Transverse colon (tissue), 4 donors: ENCODE measurements around the gene FOXL1. TPM values are rescaled to one million over a fixed set of nuclear protein-coding genes. Genes with fewer than 3 reads are reported as not detected.
A peak's percentile ranks its signal among the peaks of the same experiment; 100 is the strongest.

Source experiments
- DNase-seq: peaks from one replicate; pipeline ENCODE4 v3.0.0-alpha.2; 2019
- H3K27ac ChIP-seq, 4 donors: fragments of 200-600 bp; sonication (generic); 2 replicates each; pipeline ENCODE4 v1.5.1; 2016 to 2018; ENCODE audit warnings: inconsistent platforms in 4 of 4
- H3K27me3 ChIP-seq: fragments of 200-600 bp; sonication (generic); 2 replicates; pipeline ENCODE4 v1.5.1; 2017; ENCODE audit warnings: inconsistent platforms
- H3K36me3 ChIP-seq, 4 donors: fragments of 200-600 bp; sonication (generic); 2 replicates each; pipeline ENCODE4 v1.5.1; 2017 to 2019; ENCODE audit warnings: inconsistent platforms in 4 of 4
- H3K4me1 ChIP-seq, 4 donors: fragments of 200-600 bp; sonication (generic); 2 replicates each; pipeline ENCODE4 v1.5.1; 2017 to 2020; ENCODE audit warnings: inconsistent platforms in 4 of 4
- H3K4me3 ChIP-seq, 4 donors: fragments of 200-600 bp; sonication (generic); 1 replicate in 1 of 4; 2 replicates in 3 of 4; pipeline versions ENCODE4 v1.5.1 to v1.6.1; 2017 to 2019; ENCODE audit warnings: inconsistent platforms in 4 of 4
- H3K9me3 ChIP-seq, 2 donors: fragments of 200-600 bp; sonication (generic); 2 replicates each; pipeline ENCODE4 v1.5.1; 2017 to 2019; ENCODE audit warnings: inconsistent platforms in 2 of 2
- EP300 ChIP-seq: sonication (generic); formaldehyde crosslinking; IDR thresholded peaks from one replicate; pipeline ENCODE4 v1.6.1; 2017; ENCODE audit warnings: antibody characterized with exemption, low read depth
- POLR2A ChIP-seq: fragments of 450-650 bp; IDR thresholded peaks from one replicate; pipeline ENCODE4 v1.6.1; 2016; ENCODE audit warnings: antibody characterized with exemption, mild to moderate bottlenecking, moderate library complexity
- POLR2AphosphoS5 ChIP-seq, 3 donors: sonication (generic); formaldehyde crosslinking; IDR thresholded peaks; one replicate each; pipeline ENCODE4 v1.6.1; 2016; ENCODE audit warnings: antibody characterized with exemption in 3 of 3
- WGBS, 2 donors: methylation state at CpG; one replicate each; pipeline ENCODE4 v1.1.5; 2018; ENCODE audit warnings: low coverage in 1 of 2; 5-methylcytosine and 5-hydroxymethylcytosine counted together
- in situ Hi-C, 4 donors: fragments of 200-750 bp; cut with MboI; loops; one replicate each; pipeline versions ENCODE4 v1.15.0 to v1.15.1; 2017; ENCODE audit warnings: low sequenced_read_pairs in 3 of 4, low pct_ligation_motif_present in 1 of 4, low pct_unique_long_range_greater_than_20kb in 1 of 4
- intact Hi-C: fragments of 100-400 bp; cut with DNase I; formaldehyde crosslinking; loops from one replicate; pipeline ENCODE4 v1.15.1; 2023; ENCODE audit warnings: low total_unique reads
- total RNA-seq, 4 donors: library from RNA; depleted of rRNA; stranded (reverse); fragments of >200 nt; gene quantifications; one replicate each; pipeline ENCODE4 v1.1.0, GENCODE V29; 2016
- TF ChIP-seq, protein P1 (sequence below), 5 experiments: fragments of 200-600 bp in 3 of 5; fragments of 450-650 bp in 2 of 5; sonication (generic) in 3 of 5; IDR thresholded peaks; 1 replicate in 2 of 5; 2 replicates in 3 of 5; pipeline ENCODE4 v1.5.1; 2016 to 2017; ENCODE audit warnings: antibody characterized with exemption in 5 of 5, inconsistent platforms in 3 of 5, mild to moderate bottlenecking in 2 of 5, moderate library complexity in 1 of 5

Gene FOXL1
- 1 to 10 TPM in 3 of 4 donors, under 1 TPM in 1; 0.75 to 2.1 (median 1.3) TPM for total RNA-seq

DNA sequence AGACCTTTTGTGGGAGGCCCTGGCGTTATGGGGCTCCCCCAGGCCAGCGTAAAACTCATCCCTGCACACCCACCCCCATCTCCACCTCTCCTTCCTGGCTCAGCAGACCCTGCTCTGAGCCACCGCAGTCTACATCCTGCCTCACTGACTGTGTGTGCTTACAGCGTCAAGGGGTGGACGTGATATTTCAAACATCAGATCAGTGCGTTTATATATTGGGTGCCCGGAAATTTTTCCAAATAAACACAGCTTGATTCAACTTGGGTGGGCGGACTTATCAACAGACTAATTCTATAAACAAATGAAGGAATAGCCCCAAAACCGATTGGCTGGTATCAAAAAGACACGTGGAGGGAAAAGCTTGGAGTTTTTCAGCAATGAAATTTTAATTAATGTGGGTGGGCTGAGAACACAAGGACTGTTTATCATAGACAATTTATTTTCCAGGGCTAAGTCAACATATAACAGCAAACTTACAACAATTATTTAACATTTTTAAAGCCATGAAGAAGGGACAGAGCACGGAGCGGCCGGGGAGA is at the start of gene FOXL1:
Gene FOXL1, plus strand, starts transcription at position 489 of the 539 bp plus-strand sequence. CDS start 175 bp downstream, outside the sequence.
- peak within 1 kb of the TSS in 3 of 4 donors; percentile 14 to 37 (median 24) for H3K4me3 ChIP-seq
- WGBS, 2 donors, result 35 to 51% methylated on average over 10 to 13 of the region's 13 CpGs
- H3K4me1 ChIP-seq, result peaks cover 0 to 15% (median 7%) of the 10 kb centered on the region in 4 donors
- TF ChIP-seq POLR2A, result peak; percentile 37
- TF ChIP-seq, protein P1, sequence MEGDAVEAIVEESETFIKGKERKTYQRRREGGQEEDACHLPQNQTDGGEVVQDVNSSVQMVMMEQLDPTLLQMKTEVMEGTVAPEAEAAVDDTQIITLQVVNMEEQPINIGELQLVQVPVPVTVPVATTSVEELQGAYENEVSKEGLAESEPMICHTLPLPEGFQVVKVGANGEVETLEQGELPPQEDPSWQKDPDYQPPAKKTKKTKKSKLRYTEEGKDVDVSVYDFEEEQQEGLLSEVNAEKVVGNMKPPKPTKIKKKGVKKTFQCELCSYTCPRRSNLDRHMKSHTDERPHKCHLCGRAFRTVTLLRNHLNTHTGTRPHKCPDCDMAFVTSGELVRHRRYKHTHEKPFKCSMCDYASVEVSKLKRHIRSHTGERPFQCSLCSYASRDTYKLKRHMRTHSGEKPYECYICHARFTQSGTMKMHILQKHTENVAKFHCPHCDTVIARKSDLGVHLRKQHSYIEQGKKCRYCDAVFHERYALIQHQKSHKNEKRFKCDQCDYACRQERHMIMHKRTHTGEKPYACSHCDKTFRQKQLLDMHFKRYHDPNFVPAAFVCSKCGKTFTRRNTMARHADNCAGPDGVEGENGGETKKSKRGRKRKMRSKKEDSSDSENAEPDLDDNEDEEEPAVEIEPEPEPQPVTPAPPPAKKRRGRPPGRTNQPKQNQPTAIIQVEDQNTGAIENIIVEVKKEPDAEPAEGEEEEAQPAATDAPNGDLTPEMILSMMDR (IDR thresholded peaks at IDR 0.05), result no peak
- TF ChIP-seq POLR2AphosphoS5 (IDR thresholded peaks at IDR 0.05), result peak in 2 of 3 donors; percentile 35 to 58
- peak within 1 kb of the TSS; percentile 60 to 76 (median 68) for H3K27ac ChIP-seq
- in situ Hi-C loops (no loop called here), intact Hi-C loops (no loop called here)
- no peaks in the 10 kb centered on the region for H3K36me3 ChIP-seq
- H3K9me3 ChIP-seq, result no peaks in the 10 kb centered on the region
- H3K27me3 ChIP-seq, result peaks cover 93% of the 10 kb centered on the region
- DNase-seq, result no peak

GRCh38 chr16:86529160-86529559 is 49.2 kb upstream of the FOXL1 start:
- WGBS, 2 donors, result 89 to 100% methylated on average over 1 to 8 of the region's 8 CpGs
- in situ Hi-C loops, result loop anchor here in 2 of 4 donors (10.0 kb wide), 2 partner anchors 454 to 704 kb away; no protein-coding TSS in a partner anchor
- no peaks in the 10 kb centered on the region for H3K9me3 ChIP-seq
- intact Hi-C loops, result no loop called here
- H3K36me3 ChIP-seq, result no peaks in the 10 kb centered on the region
- no peak overlapping the region for H3K4me3 ChIP-seq
- no peak overlapping the region for H3K27ac ChIP-seq
- no peaks in the 10 kb centered on the region for H3K27me3 ChIP-seq
- TF ChIP-seq EP300 (no peak), POLR2AphosphoS5 (IDR thresholded peaks at IDR 0.05) (no peak), POLR2A (no peak)
- TF ChIP-seq, protein P1 (IDR thresholded peaks at IDR 0.05), result no peak
- DNase-seq, result no peak
- H3K4me1 ChIP-seq, result peaks cover 0 to 9% (median 1%) of the 10 kb centered on the region in 4 donors

DNA sequence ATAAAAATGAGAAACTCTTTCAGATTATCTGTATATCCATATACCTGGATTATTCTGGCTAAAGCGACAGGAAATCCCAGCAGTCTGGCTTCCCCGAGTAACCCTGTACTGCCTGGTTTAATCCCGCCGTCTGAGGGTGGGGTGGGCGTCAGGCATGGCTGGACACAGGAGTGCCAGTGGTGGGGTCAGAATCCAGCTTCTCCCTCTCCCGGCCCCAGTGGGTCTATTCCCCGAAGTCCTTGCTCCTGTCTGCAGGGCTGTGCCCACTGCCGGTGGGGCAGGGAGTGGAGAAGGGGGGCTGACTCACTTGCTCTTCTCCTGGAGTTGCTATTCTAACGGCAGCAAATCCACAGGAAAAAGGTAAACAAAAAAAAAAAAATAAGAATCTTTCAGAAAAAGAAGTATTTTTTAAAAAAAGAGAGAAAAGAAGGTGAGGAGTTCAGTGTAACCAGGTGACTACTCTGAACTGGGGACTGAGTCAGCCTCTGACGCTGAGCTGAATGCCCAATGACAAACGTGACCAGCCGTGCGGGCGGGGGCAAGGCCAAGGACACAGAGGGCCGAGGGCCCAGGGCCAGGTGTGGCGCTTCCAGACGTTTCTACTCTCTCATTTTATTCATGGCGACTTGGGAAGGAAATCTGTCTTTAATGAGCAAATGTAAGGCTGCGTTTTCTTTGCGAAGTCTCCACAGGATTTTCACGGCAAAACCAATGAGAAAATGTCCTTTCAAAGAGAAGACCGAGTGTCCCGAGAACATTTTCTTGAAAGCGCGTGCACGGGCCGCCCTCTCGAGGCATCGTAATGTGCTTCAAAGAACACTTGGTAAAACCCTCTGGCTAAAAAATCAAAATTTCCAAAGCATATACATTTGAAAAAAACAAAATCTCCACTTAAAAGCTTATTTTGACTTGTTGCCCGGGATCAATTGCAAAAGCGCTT is 47.8 kb upstream of the FOXL1 start:
- no peak for DNase-seq
- in situ Hi-C loops (no loop called here), intact Hi-C loops (no loop called here)
- Histone ChIP-seq H3K36me3 (no peaks in the 10 kb centered on the region), H3K27ac (peak overlapping the region; percentile 52 to 70 (median 66)), H3K4me3 (no peak overlapping the region), H3K4me1 (peaks cover 0 to 9% (median 1%) of the 10 kb centered on the region in 4 donors), H3K9me3 (no peaks in the 10 kb centered on the region), H3K27me3 (no peaks in the 10 kb centered on the region)
- 79 to 80% methylated on average over 9 to 31 of the region's 31 CpGs for WGBS, 2 donors
- TF ChIP-seq POLR2A (no peak), EP300 (no peak), POLR2AphosphoS5 (IDR thresholded peaks at IDR 0.05) (no peak)
- TF ChIP-seq, protein P1 (IDR thresholded peaks at IDR 0.05), result no peak

DNA sequence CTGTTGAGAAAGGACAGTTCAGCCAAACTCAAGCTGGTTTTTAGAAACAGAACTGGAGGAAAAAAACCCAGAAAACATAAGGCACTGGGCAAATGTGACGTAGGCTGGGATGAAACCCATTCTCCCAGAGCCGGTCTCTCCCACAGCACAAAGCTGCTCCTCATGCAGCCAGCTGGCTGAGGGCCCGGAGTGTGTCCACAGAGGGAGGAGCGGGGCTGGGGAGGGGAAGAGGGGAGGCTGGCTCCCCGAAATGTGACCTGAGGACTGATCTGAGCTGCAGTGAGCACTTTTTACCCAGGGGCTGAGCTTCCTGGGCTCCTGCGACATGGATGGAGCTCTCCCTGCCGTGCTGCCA is 47.2 kb upstream of the FOXL1 start:
- WGBS, 2 donors, result 64% methylated on average over 7 of the region's 7 CpGs; no CpG with 5 or more reads in 1 of the 2 donors
- Histone ChIP-seq H3K4me3 (no peak overlapping the region), H3K27ac (peak overlapping the region; percentile 52 to 70 (median 66)), H3K36me3 (no peaks in the 10 kb centered on the region), H3K9me3 (no peaks in the 10 kb centered on the region), H3K27me3 (no peaks in the 10 kb centered on the region), H3K4me1 (peaks cover 0 to 9% (median 1%) of the 10 kb centered on the region in 4 donors)
- in situ Hi-C loops, result no loop called here
- peak in 1 of 3 donors; percentile 33 for TF ChIP-seq POLR2AphosphoS5 (IDR thresholded peaks at IDR 0.05)
- no peak for TF ChIP-seq EP300
- intact Hi-C loops, result no loop called here
- peak; percentile 52 for DNase-seq
